SK-N-SH treated with all-trans-retinoic acid at 6 μM for 48 hours (cell line): ENCODE measurements around the gene OCSTAMP.

ENCODE experiments used
- ATAC-seq: fragments of 200-7000 bp; cut with Tn5 transposase; 3 replicates; pipeline ENCODE4 v1.9.1; 2020; ENCODE audit warnings: mild to moderate bottlenecking, moderate library complexity
- ARNTL ChIP-seq: fragments of 450-650 bp; formaldehyde crosslinking; IDR thresholded peaks from 2 replicates; pipeline ENCODE4 v1.5.0; 2020; ENCODE audit warnings: low read depth, mild to moderate bottlenecking, moderate library complexity, borderline replicate concordance
- CSDC2 ChIP-seq: fragments of 250-450 bp; sonication (Bioruptor Pico); IDR thresholded peaks from 2 replicates; pipeline ENCODE4 v1.5.0; 2020; ENCODE audit warnings: mild to moderate bottlenecking, moderate library complexity
- ESRRG ChIP-seq: fragments of 250-450 bp; sonication (Bioruptor Pico); IDR thresholded peaks from 2 replicates; pipeline ENCODE4 v1.6.1; 2021; ENCODE audit warnings: mild to moderate bottlenecking
- GLIS3 ChIP-seq: fragments of 250-450 bp; sonication (Bioruptor Pico); IDR thresholded peaks from 2 replicates; pipeline ENCODE4 v1.5.0; 2020; ENCODE audit warnings: mild to moderate bottlenecking, moderate library complexity
- ISL1 ChIP-seq: fragments of 250-450 bp; sonication (Bioruptor Pico); IDR thresholded peaks from 2 replicates; pipeline ENCODE4 v2.1.2; 2022; ENCODE audit warnings: mild to moderate bottlenecking, moderate library complexity
- OSR1 ChIP-seq: fragments of 250-450 bp; sonication (Bioruptor Pico); IDR thresholded peaks from 2 replicates; pipeline ENCODE4 v1.8.0; 2022; ENCODE audit warnings: moderate library complexity, mild to moderate bottlenecking, inconsistent platforms
- SNAI2 ChIP-seq: fragments of 250-450 bp; sonication (Bioruptor Pico); IDR thresholded peaks from 2 replicates; pipeline ENCODE4 v1.5.0; 2020; ENCODE audit warnings: mild to moderate bottlenecking, moderate library complexity
- TCF4 ChIP-seq: fragments of 250-450 bp; sonication (Bioruptor Pico); IDR thresholded peaks from 2 replicates; pipeline ENCODE4 v1.8.0; 2021; ENCODE audit warnings: mild to moderate bottlenecking, moderate library complexity, borderline replicate concordance
- TOX ChIP-seq: fragments of 250-450 bp; sonication (Bioruptor Pico); IDR thresholded peaks from 2 replicates; pipeline ENCODE4 v1.8.0; 2021; ENCODE audit warnings: mild to moderate bottlenecking, moderate library complexity, borderline replicate concordance
- ZFP30 ChIP-seq: fragments of 450-650 bp; formaldehyde crosslinking; IDR thresholded peaks from 2 replicates; pipeline ENCODE4 v1.5.0; 2022; ENCODE audit warnings: mild to moderate bottlenecking, moderate library complexity
- ZNF565 ChIP-seq: fragments of 450-650 bp; formaldehyde crosslinking; conservative IDR thresholded peaks from 2 replicates; pipeline ENCODE4 v1.5.0; 2020; ENCODE audit warnings: low read depth, mild to moderate bottlenecking, moderate library complexity
- ZNF70 ChIP-seq: fragments of 450-650 bp; formaldehyde crosslinking; IDR thresholded peaks from 2 replicates; pipeline ENCODE4 v1.5.0; 2020; ENCODE audit warnings: mild to moderate bottlenecking, moderate library complexity
- TF ChIP-seq, protein P1 (sequence below): fragments of 250-450 bp; sonication (Bioruptor Pico); IDR thresholded peaks from 2 replicates; pipeline ENCODE4 v1.8.0; 2020; ENCODE audit warnings: mild to moderate bottlenecking, moderate library complexity, borderline replicate concordance
- TF ChIP-seq, protein P2 (sequence below): fragments of 250-450 bp; sonication (Bioruptor Pico); IDR thresholded peaks from 2 replicates; pipeline ENCODE4 v1.5.1; 2021; ENCODE audit warnings: mild to moderate bottlenecking, moderate library complexity
- TF ChIP-seq, protein P3 (sequence below): fragments of 250-450 bp; sonication (Bioruptor Pico); IDR thresholded peaks from 2 replicates; pipeline ENCODE4 v1.5.1; 2020; ENCODE audit warnings: low read depth, mild to moderate bottlenecking, moderate library complexity
- TF ChIP-seq, protein P4 (sequence below): fragments of 250-450 bp; sonication (Bioruptor Pico); IDR thresholded peaks from 2 replicates; pipeline ENCODE4 v1.5.0; 2020; ENCODE audit warnings: mild to moderate bottlenecking, moderate library complexity

Gene OCSTAMP

DNA sequence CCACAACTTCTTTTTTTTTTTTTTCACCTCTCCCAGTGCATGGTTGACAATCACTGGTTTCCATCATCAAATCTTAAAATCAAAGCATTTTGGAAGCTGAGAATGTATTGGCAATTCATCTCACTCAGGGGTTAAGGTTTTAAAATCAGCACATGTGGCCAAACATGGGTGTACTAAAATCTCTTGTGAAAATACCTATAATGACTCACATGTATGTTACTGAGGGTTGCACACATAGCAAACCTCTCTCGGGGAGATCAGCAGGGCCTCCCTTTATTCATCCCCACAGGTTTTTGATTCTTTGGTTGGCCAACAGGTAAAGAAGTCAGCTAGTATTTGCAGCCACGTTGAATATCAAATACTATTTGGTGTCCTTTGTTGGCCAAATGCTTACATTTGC, 44.3 kb upstream of the OCSTAMP start:
- TF ChIP-seq, protein P1, sequence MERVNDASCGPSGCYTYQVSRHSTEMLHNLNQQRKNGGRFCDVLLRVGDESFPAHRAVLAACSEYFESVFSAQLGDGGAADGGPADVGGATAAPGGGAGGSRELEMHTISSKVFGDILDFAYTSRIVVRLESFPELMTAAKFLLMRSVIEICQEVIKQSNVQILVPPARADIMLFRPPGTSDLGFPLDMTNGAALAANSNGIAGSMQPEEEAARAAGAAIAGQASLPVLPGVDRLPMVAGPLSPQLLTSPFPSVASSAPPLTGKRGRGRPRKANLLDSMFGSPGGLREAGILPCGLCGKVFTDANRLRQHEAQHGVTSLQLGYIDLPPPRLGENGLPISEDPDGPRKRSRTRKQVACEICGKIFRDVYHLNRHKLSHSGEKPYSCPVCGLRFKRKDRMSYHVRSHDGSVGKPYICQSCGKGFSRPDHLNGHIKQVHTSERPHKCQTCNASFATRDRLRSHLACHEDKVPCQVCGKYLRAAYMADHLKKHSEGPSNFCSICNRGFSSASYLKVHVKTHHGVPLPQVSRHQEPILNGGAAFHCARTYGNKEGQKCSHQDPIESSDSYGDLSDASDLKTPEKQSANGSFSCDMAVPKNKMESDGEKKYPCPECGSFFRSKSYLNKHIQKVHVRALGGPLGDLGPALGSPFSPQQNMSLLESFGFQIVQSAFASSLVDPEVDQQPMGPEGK (CRISPR knock-in tag), result no peak
- TF ChIP-seq GLIS3 (no peak), ZFP30 (CRISPR knock-in tag) (no peak), ZNF565 (CRISPR knock-in tag) (no peak), ZNF70 (CRISPR knock-in tag) (no peak), TCF4 (CRISPR knock-in tag) (no peak)
- TF ChIP-seq, protein P2, sequence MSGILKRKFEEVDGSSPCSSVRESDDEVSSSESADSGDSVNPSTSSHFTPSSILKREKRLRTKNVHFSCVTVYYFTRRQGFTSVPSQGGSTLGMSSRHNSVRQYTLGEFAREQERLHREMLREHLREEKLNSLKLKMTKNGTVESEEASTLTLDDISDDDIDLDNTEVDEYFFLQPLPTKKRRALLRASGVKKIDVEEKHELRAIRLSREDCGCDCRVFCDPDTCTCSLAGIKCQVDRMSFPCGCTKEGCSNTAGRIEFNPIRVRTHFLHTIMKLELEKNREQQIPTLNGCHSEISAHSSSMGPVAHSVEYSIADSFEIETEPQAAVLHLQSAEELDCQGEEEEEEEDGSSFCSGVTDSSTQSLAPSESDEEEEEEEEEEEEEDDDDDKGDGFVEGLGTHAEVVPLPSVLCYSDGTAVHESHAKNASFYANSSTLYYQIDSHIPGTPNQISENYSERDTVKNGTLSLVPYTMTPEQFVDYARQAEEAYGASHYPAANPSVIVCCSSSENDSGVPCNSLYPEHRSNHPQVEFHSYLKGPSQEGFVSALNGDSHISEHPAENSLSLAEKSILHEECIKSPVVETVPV (CRISPR knock-in tag), result no peak
- ATAC-seq, result no peak

- no peak for ATAC-seq
- no peak for TF ChIP-seq CSDC2 (CRISPR knock-in tag)
- TF ChIP-seq, protein P1 (CRISPR knock-in tag), result no peak
- TF ChIP-seq, all 23 proteins: peak for 0
Measured at GRCh38 chr20:46592580-46593362, 42.3 kb upstream of the OCSTAMP start.

GRCh38 chr20:46590443-46590842, 40.0 kb upstream of the OCSTAMP start:
- ATAC-seq, result no peak
- TF ChIP-seq ESRRG (CRISPR knock-in tag) (no peak), ZNF565 (CRISPR knock-in tag) (no peak), GLIS3 (no peak), TCF4 (CRISPR knock-in tag) (no peak)

- TF ChIP-seq ISL1 (CRISPR knock-in tag) (no peak), SNAI2 (no peak), ZNF70 (CRISPR knock-in tag) (no peak), TOX (CRISPR knock-in tag) (no peak)
- TF ChIP-seq, protein P3, sequence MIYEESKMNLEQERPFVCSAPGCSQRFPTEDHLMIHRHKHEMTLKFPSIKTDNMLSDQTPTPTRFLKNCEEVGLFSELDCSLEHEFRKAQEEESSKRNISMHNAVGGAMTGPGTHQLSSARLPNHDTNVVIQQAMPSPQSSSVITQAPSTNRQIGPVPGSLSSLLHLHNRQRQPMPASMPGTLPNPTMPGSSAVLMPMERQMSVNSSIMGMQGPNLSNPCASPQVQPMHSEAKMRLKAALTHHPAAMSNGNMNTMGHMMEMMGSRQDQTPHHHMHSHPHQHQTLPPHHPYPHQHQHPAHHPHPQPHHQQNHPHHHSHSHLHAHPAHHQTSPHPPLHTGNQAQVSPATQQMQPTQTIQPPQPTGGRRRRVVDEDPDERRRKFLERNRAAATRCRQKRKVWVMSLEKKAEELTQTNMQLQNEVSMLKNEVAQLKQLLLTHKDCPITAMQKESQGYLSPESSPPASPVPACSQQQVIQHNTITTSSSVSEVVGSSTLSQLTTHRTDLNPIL (CRISPR knock-in tag), result no peak
- ATAC-seq, result no peak
Measured at GRCh38 chr20:46588532-46589511, 38.4 kb upstream of the OCSTAMP start.

- TF ChIP-seq, protein P4, sequence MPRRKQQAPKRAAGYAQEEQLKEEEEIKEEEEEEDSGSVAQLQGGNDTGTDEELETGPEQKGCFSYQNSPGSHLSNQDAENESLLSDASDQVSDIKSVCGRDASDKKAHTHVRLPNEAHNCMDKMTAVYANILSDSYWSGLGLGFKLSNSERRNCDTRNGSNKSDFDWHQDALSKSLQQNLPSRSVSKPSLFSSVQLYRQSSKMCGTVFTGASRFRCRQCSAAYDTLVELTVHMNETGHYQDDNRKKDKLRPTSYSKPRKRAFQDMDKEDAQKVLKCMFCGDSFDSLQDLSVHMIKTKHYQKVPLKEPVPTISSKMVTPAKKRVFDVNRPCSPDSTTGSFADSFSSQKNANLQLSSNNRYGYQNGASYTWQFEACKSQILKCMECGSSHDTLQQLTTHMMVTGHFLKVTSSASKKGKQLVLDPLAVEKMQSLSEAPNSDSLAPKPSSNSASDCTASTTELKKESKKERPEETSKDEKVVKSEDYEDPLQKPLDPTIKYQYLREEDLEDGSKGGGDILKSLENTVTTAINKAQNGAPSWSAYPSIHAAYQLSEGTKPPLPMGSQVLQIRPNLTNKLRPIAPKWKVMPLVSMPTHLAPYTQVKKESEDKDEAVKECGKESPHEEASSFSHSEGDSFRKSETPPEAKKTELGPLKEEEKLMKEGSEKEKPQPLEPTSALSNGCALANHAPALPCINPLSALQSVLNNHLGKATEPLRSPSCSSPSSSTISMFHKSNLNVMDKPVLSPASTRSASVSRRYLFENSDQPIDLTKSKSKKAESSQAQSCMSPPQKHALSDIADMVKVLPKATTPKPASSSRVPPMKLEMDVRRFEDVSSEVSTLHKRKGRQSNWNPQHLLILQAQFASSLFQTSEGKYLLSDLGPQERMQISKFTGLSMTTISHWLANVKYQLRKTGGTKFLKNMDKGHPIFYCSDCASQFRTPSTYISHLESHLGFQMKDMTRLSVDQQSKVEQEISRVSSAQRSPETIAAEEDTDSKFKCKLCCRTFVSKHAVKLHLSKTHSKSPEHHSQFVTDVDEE, result no peak
- no peak for TF ChIP-seq OSR1
- TF ChIP-seq, protein P3 (CRISPR knock-in tag), result no peak
- TF ChIP-seq CSDC2 (CRISPR knock-in tag), result no peak
- TF ChIP-seq, protein P2 (CRISPR knock-in tag), result no peak
- no peak for TF ChIP-seq ZNF70 (CRISPR knock-in tag)
- no peak for TF ChIP-seq ARNTL (CRISPR knock-in tag)
- TF ChIP-seq ISL1 (CRISPR knock-in tag), result no peak
- TF ChIP-seq TCF4 (CRISPR knock-in tag), result no peak
- TF ChIP-seq ESRRG (CRISPR knock-in tag), result no peak
Measured at GRCh38 chr20:46587986-46588385, 37.5 kb upstream of the OCSTAMP start.

More at GRCh38 chr20:46587986-46588385, 37.5 kb upstream of the OCSTAMP start:
- ATAC-seq, result no peak
